NCI-H1436 (cell line): ENCODE results near the gene VAV3.

Experiments used
- DNase-seq: peaks from one replicate; lab custom pipeline; 2025; lab: John Stamatoyannopoulos, UW

VAV3 gene

DNA sequence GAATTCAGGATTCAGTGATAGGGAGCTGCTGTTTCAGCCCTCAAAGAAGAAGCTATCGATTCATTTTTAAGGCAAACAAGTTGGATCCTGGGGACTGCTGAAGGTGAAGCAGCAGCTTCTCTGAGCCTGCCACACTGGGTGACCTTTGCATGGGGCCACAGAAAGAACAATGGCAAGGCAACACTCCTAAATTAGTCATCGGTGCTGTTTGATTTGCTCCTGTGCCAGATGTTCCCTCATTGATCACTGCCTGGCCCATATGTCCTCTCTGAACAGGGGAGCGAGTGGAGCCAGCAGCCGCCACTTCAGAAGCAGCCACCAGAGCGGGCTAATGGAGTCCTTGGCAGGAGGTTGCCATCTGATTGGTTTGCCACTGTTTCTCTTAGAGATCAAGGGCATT is 432.7 kb downstream of the VAV3 start:
- no peak for DNase-seq

DNA sequence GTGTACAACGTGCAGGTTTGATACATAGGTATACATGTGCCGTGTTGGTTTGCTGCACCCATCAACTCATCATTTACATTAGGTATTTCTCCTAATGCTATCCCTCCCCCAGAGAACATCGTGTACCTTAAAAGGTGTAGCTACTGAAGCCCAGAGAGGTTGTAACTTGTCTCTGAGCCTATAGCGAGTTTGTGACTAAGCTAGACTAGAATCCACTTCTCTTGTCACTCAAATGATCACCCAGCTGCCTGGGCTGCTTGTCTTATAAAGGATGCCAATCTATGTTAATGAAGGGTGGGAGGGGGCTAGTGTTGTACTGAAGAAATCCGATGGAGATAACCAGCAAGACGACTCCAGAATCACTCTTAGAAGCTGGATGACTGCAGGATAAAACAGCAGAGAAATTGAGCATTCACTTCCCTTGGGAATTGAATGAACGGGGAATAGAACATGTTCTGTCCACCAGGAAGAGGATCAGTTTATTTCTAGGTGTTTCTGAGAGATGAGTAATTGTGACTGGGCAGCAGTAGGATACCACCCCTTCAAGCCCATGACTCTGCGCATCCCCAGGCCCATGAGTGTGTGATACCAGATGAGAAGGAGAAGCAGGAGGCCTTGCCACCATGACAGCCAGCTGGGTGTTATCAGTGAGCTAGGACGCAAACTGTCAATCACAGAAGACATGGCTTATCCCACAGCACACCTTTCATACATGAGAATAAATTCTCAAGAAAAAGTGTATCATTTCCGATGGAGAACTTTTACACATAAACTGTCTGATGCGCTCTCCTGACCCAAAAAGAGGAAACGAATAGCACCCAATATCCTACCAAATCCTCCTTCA is 433.7 kb downstream of the VAV3 start:
- no peak for DNase-seq

DNA sequence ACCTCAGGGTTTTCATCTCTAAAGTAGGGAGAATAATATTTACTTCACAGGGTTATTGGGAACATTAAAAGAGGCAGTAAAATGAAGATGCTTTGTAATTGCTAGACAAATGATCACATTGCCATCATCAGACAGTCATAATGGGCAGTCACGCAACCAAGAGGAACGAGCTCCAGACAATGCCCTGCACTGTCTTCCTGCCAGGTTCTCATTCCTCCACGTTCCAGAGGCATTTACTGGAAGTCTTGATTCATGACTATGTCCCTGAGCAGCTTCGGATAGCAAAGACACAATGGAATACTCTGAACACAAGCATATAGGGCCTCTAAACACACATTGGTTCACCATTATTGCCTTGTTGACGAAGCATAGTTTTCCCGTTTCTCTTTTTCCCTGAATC is 434.4 kb downstream of the VAV3 start:
- DNase-seq, result no peak

- DNase-seq, result peak; percentile 25
Measured at GRCh38 chr1:107529511-107530149, 435.4 kb downstream of the VAV3 start.

DNA sequence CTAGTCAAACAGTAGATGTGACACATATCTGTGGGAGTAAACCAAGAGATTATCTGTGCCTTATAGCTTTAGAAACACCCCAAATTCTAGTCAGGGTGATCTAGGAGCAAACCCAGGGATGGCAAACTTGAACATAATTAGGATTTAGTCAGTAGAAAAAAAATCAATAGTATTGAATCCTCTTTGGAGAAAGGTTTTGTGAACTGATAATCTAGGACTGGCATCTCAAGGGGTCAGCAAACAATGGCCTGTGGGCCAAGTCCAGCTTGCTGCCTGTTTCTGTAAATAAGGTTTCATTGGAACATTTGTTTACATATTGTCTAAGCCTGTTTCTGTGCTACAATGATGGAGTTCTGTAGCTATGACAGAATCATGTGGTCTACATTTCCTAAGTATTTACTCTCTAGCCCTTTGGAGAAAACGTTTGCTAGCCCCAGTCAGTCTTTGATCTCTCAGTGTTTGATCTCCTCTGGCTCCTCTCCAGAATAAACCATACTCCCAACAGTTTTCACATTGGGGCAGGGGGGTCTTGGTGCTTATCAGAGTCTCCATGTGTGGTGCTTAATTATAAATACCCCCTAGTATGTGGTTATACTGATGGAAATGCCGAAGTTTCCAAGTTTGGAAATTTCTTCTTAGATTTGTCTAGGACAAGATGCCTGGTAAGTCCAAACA is 438.3 kb downstream of the VAV3 start:
- no peak for DNase-seq

DNA sequence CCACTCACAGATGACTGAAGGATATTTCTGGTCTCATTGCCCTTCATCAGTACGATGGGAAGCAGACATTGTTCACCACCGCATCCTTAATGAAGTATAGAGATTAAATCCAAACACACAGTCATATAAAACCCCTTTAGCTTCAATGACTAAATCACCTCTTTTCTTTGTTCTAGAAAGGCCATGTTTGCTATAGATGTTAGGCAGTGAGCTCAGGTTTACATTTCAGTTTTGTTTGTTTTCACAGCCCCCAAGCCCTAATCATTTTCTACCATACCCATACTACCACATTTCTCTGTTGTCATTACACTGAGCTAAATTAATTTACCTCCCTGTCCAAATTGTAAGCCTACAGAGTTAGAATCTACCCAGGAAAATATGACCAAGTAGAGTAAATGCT is 439.0 kb downstream of the VAV3 start:
- no peak for DNase-seq

DNA sequence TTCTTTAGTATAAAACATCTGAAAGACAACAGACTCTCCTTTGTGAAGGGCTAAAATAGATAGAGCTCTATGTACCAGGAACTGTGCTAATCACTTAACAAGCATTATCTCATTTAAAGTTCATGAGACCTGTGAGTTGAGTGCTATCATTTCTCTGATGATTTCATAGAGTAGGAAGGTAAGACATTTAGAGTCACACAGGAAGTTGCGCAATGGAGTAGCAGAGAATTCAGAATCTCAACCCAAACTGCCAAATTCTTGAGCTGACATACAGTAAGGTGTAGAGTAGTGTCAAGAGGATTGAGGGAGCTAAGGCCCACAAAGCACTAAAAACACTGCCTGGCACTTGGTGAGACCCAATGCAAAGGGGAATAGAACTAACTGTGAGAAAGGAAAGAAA is 439.8 kb downstream of the VAV3 start:
- no peak for DNase-seq

- DNase-seq, result no peak
Measured at GRCh38 chr1:107524301-107524700, 440.7 kb downstream of the VAV3 start.

GRCh38 chr1:107523736-107524135 is 441.2 kb downstream of the VAV3 start:
- no peak for DNase-seq

GRCh38 chr1:107523061-107523460 is 441.9 kb downstream of the VAV3 start:
- no peak for DNase-seq
